Skeletal muscle tissue (tissue), 4 donors: ENCODE results near the gene ESRP2. TPM values are rescaled to one million over a fixed set of nuclear protein-coding genes. Genes with fewer than 3 reads are reported as not detected.

ENCODE experiments used
- H3K27ac ChIP-seq: one replicate; pipeline ENCODE4 v1.7.0; 2013; ENCODE audit warnings: mild to moderate bottlenecking, low read depth, low read length, inconsistent platforms
- H3K27me3 ChIP-seq, 3 donors: one replicate each; pipeline ENCODE4 v1.7.0; 2013; ENCODE audit warnings: low read length in 3 of 3; ENCODE audit not compliant: control insufficient read depth in 3 of 3, insufficient read depth in 3 of 3
- H3K36me3 ChIP-seq, 3 donors: one replicate each; pipeline ENCODE4 v1.7.0; 2013; ENCODE audit warnings: low read length in 3 of 3; ENCODE audit not compliant: control insufficient read depth in 3 of 3, insufficient read depth in 3 of 3
- H3K4me1 ChIP-seq, 3 donors: one replicate each; pipeline ENCODE4 v1.7.0; 2013; ENCODE audit warnings: low read length in 3 of 3, mild to moderate bottlenecking in 3 of 3; ENCODE audit not compliant: control insufficient read depth in 3 of 3, insufficient read depth in 3 of 3
- H3K4me3 ChIP-seq, 3 donors: one replicate each; pipeline ENCODE4 v1.7.0; 2013; ENCODE audit warnings: low read length in 3 of 3
- H3K9ac ChIP-seq, 3 donors: one replicate each; pipeline ENCODE4 v1.7.0; 2013; ENCODE audit warnings: low read length in 3 of 3, mild to moderate bottlenecking in 3 of 3, moderate library complexity in 2 of 3, low read depth in 1 of 3
- H3K9me3 ChIP-seq, 3 donors: one replicate each; pipeline ENCODE4 v1.7.0; 2013; ENCODE audit warnings: low read length in 3 of 3; ENCODE audit not compliant: control insufficient read depth in 3 of 3
- total RNA-seq: library from RNA; depleted of rRNA; stranded (reverse); fragments of >200 nt; gene quantifications from one replicate; pipeline ENCODE4 v1.2.3, GENCODE V29; 2014
- donor health status: Osteomylitis.

The ESRP2 gene
- total RNA-seq, 1 donor from 2014 or later: not detected

- Histone ChIP-seq H3K9ac (no peak overlapping the region), H3K4me1 (peaks cover 34 to 47% (median 40%) of the 10 kb centered on the region in 3 donors), H3K9me3 (no peaks in the 10 kb centered on the region), H3K4me3 (no peak overlapping the region), H3K36me3 (peaks cover 0 to 2% (median 0%) of the 10 kb centered on the region in 3 donors), H3K27ac (no peak overlapping the region), H3K27me3 (no peaks in the 10 kb centered on the region)
Observed at GRCh38 chr16:68242926-68243858, 7.3 kb upstream of the ESRP2 start.

- no peak overlapping the region for H3K9ac ChIP-seq
- no peaks in the 10 kb centered on the region for H3K27me3 ChIP-seq
- no peaks in the 10 kb centered on the region for H3K9me3 ChIP-seq
- H3K4me3 ChIP-seq: no peak overlapping the region
- no peak overlapping the region for H3K27ac ChIP-seq
- peaks cover 0 to 2% (median 0%) of the 10 kb centered on the region in 3 donors for H3K36me3 ChIP-seq
- H3K4me1 ChIP-seq: peaks cover 27 to 42% (median 34%) of the 10 kb centered on the region in 3 donors
Observed at GRCh38 chr16:68242085-68242484, 6.2 kb upstream of the ESRP2 start.

DNA sequence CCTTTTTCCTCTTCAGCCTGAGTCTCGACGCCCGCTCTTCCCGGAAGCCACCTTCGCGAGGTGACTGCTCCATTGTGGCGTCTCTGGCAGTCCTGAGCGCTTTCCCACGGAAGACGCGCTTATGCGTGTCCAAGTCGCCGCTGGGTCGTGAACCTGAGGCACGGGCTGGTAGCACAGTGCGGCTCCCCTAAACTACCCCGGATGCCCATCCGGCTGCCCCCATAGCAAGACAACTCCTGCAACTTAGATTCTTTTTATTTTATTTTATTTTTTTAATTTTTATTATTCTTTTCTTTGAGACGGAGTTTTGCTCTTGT lies 2.1 kb upstream of the ESRP2 start:
- Histone ChIP-seq H3K4me3 (peak overlapping the region; percentile 74 to 87 (median 86)), H3K27me3 (no peaks in the 10 kb centered on the region), H3K9ac (peak overlapping the region; percentile 76 to 93 (median 92)), H3K27ac (peak overlapping the region; percentile 74), H3K9me3 (no peaks in the 10 kb centered on the region), H3K4me1 (peaks cover 18 to 23% (median 23%) of the 10 kb centered on the region in 3 donors), H3K36me3 (no peaks in the 10 kb centered on the region)

DNA sequence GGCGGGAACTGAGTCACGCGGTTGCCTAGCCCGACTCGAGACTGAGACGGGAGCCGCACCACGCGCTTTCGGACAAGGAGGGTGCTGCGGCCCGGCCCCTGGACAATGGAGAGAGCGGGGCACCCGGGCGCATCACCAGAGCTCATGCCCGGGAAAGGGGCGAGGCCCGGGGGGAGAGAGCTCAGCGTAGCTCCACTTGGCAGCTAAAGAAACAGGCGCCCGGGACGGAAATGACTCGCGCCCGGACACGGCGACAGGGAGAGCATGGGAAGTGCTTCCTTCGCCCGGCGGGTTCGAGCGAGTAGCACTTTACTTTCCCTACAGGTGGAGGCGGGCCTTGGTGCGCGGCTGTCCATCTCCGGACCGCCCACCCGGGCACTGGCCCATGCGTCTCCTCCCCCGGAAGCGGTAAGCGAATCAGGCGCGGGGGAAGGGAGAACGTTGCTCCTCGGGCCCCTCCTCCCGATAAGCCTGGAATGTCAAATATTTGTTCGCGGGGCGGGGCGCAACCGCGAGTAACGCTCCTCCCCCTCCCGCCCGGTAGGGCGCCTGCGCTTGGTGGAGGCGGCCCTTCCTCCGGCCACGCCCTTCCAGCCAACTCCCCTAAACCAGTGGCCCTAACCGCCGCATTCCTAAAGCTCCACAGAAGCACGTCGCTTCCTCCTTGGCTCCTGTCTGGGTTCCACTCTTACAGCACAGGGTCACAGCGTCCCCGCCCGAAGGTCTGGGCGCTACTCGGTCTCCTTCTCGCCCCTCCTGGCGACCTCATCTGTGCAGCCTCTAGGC lies 1.5 kb upstream of the ESRP2 start:
- Histone ChIP-seq H3K27me3 (no peaks in the 10 kb centered on the region), H3K9ac (peak overlapping the region; percentile 76 to 93 (median 92)), H3K4me1 (peaks cover 18 to 23% (median 20%) of the 10 kb centered on the region in 3 donors), H3K9me3 (no peaks in the 10 kb centered on the region), H3K4me3 (peak overlapping the region; percentile 74 to 87 (median 86)), H3K27ac (peak overlapping the region; percentile 74), H3K36me3 (peaks cover 0 to under 1% (median 0%) of the 10 kb centered on the region in 3 donors)

- Histone ChIP-seq H3K27me3 (no peaks in the 10 kb centered on the region), H3K36me3 (peaks cover 0 to 7% (median under 1%) of the 10 kb centered on the region in 3 donors)
Observed at GRCh38 chr16:68236826-68237242, 907 bp upstream of the ESRP2 start.

DNA sequence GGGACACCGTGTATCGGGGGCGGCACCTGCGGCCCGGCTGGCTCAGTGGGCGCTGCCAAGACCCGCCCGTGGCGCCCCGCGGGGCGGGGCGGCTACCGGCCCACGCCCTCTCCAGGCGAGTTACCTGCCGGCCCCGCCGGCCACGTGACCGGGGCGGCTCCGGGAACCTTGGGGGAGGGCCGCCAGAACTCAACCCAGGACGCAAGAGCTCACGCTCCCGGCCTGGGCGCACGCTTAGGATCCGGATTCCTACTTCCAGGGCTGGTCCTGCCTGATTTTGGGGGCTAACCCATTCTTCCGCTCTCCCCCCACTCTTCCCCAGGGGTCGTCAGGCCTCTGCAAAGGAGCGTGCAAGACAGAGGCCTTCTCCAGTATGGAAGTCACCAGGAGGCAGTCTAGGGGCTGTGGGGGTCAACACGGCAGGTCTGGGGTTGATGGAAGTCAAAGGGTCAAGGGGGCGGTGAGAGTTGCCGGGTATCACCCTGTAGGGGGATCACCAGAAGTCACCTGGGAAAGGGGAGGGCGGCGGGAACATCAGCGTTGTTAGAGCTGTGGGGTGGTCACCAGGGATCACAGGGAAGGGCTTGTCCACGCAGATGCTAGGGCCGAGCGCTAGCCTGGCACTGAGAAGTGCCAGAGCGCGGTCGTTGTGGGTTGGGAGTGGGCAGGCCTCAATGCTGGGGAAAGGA lies 354 bp upstream of the ESRP2 start:
- Histone ChIP-seq H3K27me3 (no peaks in the 10 kb centered on the region), H3K36me3 (peaks cover 0 to 12% (median 3%) of the 10 kb centered on the region in 3 donors), H3K27ac (no peak overlapping the region), H3K9me3 (no peaks in the 10 kb centered on the region), H3K9ac (peak overlapping the region in 2 of 3 donors; percentile 61 to 93), H3K4me3 (peak overlapping the region; percentile 66 to 87 (median 74)), H3K4me1 (peaks cover 18 to 23% (median 20%) of the 10 kb centered on the region in 3 donors)

More at GRCh38 chr16:68236826-68237242, 907 bp upstream of the ESRP2 start:
- peaks cover 18 to 23% (median 20%) of the 10 kb centered on the region in 3 donors for H3K4me1 ChIP-seq
- peak overlapping the region; percentile 61 to 93 (median 76) for H3K9ac ChIP-seq
- H3K9me3 ChIP-seq: no peaks in the 10 kb centered on the region
- H3K4me3 ChIP-seq: peak overlapping the region; percentile 66 to 87 (median 74)
- H3K27ac ChIP-seq: peak overlapping the region; percentile 74

DNA sequence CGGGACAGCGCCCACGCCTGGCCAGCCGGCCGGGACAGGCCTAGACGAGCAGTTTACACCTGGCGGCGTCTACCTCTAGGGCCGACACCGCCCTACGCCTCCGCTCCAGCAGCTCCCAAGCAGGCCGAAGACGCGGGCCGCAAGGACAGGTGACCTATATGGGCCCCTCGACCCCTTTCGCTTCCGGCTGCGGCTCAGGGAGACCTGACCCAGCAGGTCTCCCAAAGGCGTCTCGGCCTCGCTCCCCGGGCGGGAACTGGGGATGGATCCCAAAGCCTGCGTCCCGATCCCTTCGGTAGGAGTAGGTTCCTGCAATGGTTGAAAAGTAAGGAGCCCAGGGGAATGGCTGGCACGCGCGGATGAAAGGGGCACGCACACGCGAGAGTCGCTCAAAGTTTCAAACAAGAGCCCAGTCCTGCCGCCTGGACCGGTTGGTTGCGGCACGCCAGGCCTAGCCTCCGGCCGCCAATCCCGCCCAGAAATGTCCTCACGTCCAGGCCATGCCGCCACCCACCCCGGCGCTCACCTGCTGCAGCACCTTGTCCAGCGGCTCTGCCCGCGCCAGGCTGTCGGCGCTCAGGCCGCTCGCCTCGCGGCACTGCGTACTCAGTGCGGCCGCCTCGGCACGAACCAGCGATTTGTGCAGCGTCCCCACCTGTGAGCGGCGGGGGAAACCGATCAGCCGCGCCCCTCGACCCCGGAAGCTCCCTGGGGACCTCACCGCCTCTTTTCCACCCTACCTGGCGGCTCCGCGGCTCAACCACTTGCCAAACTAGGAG lies 630 bp downstream of the ESRP2 start:
- H3K27me3 ChIP-seq: no peaks in the 10 kb centered on the region
- H3K36me3 ChIP-seq: peaks cover 0 to 16% (median 7%) of the 10 kb centered on the region in 3 donors
- H3K27ac ChIP-seq: no peak overlapping the region
- peaks cover 18 to 23% (median 20%) of the 10 kb centered on the region in 3 donors for H3K4me1 ChIP-seq
- no peak overlapping the region for H3K4me3 ChIP-seq
- no peak overlapping the region for H3K9ac ChIP-seq
- H3K9me3 ChIP-seq: no peaks in the 10 kb centered on the region

GRCh38 chr16:68234188-68235107 lies 1.5 kb downstream of the ESRP2 start:
- Histone ChIP-seq H3K9me3 (no peaks in the 10 kb centered on the region), H3K4me3 (no peak overlapping the region), H3K9ac (no peak overlapping the region), H3K36me3 (peaks cover 0 to 16% (median 11%) of the 10 kb centered on the region in 3 donors), H3K4me1 (peaks cover 15 to 20% (median 19%) of the 10 kb centered on the region in 3 donors), H3K27ac (no peak overlapping the region), H3K27me3 (no peaks in the 10 kb centered on the region)
